Neural cell (in vitro differentiated cells): ENCODE results near the gene AP2B1.

Experiments
- CTCF ChIP-seq: fragments of 450-650 bp; IDR thresholded peaks from 2 replicates; pipeline ENCODE4 v1.5.1; 2014; ENCODE audit warnings: antibody characterized with exemption, mild to moderate bottlenecking, moderate library complexity; ENCODE audit not compliant: poor library complexity, severe bottlenecking
- EZH2 ChIP-seq: fragments of 200-600, 300-800 bp; shearing (Covaris generic), sonication (generic); IDR thresholded peaks from 2 replicates; pipeline ENCODE4 v1.6.1; 2014; ENCODE audit warnings: antibody characterized with exemption, low read length, borderline replicate concordance, mild to moderate bottlenecking; ENCODE audit not compliant: insufficient read depth, poor library complexity, severe bottlenecking
- POLR2AphosphoS5 ChIP-seq: IDR thresholded peaks from 2 replicates; pipeline ENCODE4 v1.6.1; 2012
- RAD21 ChIP-seq: fragments of 450-650 bp; conservative IDR thresholded peaks from 2 replicates; pipeline ENCODE4 v1.6.1; 2014; ENCODE audit warnings: antibody characterized with exemption, mild to moderate bottlenecking, moderate library complexity

GRCh38 chr17:35692512-35693210 lies 105.5 kb downstream of the AP2B1 start:
- TF ChIP-seq CTCF (no peak), RAD21 (no peak), POLR2AphosphoS5 (no peak), EZH2 (no peak)
